Pons (tissue), 1 donor: ENCODE data around the gene ZC3H6.
"Not testable (repeated sequence)": the region's sequence is repeated elsewhere in the genome, so short reads cannot be mapped to it uniquely, and the experiment has no call there.

Source experiments
- DNase-seq: peaks from one replicate; pipeline ENCODE4 v3.0.0-alpha.2; 2016; ENCODE audit warnings: low spot score

ZC3H6 gene

GRCh38 chr2:112275887-112276773 is 733 bp downstream of the ZC3H6 start:
- DNase-seq = peak; percentile 81

DNA sequence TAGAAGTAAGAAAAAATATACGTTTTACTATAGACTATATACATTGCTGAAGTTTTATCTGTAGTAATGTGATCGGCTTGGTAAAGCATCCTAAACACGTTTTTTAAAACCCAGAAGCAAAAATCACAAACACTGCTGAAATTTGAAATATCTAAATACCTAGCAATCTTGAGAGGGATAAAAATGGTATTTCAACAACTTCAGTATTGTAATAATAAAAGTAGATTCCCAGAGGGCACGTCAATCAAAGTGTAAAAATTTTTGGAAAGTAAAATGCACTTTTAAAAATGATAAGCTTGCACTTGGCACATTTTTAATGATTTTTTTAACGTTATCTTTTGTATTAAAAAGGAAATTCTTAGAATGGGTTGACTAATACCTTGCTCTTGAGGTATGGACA is 1.6 kb downstream of the ZC3H6 start:
- DNase-seq = no peak

DNA sequence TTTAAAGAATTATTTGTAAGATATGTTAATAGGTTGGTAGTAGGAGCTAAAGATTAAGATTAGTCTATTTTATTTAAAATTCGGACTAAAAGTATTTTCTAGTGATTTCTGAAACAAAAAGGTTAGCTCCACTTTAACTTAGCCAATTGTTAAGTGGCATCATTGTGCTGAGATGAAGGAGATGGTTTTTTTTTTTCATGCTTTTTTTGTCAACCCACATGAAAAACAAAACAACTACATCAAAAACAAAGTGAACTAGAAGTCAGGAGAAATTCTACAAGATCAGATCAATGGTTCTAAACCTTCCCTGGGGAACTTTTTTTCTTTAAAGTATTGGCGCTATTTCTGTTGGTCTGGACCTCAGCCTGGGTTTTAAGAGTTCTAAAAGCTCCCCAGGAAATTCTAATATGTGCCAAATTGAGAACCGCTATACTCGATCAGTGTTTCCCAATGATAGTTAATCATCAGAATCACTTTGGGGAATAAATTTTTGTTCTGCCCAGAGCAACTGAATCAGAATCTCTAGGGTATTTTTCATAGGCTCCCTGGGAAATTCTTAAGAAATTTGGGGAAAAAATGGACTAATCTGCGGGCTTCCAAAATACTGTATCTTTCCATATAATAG is 2.3 kb downstream of the ZC3H6 start:
- no peak for DNase-seq

- not testable (repeated sequence) for DNase-seq
Measured at GRCh38 chr2:112282066-112282465, 6.7 kb downstream of the ZC3H6 start.

DNA sequence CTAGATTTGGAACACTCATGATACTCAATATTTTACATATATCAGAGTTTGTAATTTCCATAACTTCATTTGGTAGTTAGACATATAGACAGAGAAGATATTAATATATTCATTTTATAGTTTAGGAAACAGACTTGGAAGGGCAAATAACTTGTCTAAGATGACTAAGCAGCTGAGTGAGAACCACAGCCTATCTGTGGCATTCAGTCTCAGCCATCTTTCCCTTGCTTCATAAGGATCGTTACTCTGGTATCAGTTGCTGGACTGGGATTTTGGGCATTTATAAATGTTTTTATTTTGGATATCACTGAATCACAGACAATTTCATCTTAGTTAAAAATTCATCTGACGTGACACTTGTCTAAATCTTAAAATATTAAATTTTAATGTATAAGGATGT is 8.1 kb downstream of the ZC3H6 start:
- not testable (repeated sequence) for DNase-seq

DNA sequence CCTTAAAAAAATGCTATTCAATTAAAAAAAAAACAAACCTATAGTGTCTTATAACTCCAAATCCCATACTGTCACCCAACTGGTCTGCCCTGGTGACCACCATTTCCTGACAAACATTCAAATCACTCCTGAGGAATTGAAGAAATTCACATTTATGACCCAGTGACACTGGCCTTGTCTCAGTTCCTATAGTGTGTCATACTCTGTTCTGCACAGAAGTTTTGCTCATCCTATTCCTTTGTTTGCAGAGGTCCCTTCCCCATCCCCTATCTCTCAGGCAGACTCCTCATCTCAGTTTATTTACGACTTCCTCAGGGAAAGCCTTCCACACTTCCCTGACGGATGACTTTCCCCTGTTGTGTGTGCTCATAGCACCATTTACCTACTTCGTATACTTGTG is 14.7 kb downstream of the ZC3H6 start:
- no peak for DNase-seq

- DNase-seq = no peak
Measured at GRCh38 chr2:112290648-112291047, 15.3 kb downstream of the ZC3H6 start.

DNA sequence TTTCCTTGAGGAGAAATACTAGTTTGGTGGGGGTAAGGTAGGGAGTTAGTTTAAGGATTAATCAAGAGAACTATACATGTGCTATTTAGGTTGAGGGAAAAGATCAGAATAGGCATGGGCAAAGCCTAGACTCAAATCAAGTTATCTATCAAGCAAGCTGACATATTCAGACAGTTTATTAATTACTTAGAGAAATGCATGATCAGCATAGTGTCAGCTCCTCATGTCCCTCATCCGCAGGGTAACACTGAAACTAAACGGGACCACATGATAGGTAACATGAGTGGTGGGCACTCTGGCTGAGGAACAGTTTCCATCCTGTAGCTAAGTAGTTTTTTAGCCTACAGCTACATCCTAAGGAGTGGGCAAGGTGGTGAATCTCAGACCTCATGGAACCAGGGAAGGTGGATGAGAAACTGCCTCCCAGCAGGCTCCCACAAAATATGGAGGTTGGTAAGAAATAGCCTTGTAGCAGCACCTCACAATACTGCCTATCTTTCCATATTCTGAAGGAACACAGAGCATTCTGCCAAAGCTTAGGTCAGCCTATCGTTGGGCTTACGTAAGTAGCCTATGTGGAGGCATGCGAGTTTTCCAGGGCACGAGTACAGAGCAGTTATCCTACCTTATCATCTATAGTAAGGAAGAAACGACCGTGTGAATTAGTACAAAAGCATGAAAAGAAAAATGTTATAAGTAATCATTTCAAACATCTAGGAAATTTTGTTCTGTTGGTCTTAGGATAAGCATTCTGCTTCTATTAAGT is 18.4 kb downstream of the ZC3H6 start:
- no peak for DNase-seq

DNA sequence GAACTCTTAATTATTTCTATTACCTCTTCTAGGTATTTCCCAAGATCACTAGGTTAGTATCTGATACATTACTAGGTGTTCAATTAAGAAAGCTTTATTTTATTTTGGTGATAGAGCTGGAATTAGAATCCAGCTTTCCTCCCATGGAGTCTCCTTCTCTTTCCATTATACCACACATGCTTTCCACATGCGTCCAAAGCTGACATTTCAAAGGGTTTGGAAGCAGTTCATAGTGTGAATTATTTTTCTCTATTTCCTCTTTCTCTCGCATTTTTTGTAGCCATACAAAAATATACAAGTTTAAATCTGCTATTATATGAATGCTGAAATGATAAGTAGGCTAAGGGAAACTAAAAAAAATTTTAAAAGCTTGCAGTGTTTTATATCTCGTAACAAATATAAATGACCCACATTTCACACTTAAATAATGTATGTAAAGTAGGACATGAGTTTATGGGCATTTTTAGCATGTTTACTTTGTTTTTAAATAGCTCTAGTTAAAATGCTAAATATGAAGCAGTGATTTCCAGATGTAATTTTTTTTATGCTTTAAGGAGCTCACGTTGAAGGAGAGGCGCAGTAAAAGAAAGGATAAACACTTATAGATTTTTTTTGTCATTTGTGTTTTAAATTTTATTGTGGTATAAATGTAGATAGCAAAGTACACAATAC is 20.1 kb downstream of the ZC3H6 start:
- no peak for DNase-seq

DNA sequence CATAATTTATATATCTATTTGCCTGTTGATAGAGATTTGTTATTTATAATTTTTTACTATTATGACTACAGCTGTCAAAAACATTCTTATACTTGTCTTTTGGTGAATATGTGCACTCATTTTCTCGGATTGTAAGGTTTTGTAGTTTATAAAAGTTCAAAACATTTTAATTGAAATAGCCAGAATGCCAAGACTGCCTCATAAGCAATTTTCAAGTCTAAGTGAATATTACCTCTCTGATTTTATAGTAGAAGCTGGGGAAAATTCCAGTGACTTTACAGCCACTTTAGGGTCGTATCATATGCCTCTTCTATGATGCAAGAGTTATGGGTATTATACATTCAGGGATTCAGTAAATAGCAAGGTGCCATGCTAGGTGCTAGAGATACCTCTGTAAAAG is 21.0 kb downstream of the ZC3H6 start:
- no peak for DNase-seq

GRCh38 chr2:112301171-112301584 is 25.8 kb downstream of the ZC3H6 start:
- DNase-seq = no peak

GRCh38 chr2:112301973-112302372 is 26.6 kb downstream of the ZC3H6 start:
- no peak for DNase-seq

- no peak for DNase-seq
Measured at GRCh38 chr2:112304298-112304941, 29.0 kb downstream of the ZC3H6 start.

DNA sequence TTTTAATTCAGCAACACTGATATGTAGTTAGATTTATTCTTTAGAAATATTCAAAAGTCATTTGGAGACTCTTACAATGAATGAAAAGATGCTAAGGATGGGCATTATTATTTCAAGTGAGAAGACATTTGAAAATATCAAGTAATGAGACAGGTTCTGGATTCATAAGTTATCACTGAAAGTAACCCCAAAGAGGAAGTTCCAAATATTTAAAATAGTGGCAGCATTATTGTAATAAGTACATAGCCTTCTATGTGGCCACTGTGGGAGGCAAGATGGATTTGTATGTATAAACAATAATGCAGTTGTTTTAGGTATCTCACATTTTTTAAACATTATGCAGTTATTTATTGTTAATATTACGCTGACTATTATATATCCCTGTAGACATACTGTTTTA is 29.7 kb downstream of the ZC3H6 start:
- DNase-seq = no peak

DNA sequence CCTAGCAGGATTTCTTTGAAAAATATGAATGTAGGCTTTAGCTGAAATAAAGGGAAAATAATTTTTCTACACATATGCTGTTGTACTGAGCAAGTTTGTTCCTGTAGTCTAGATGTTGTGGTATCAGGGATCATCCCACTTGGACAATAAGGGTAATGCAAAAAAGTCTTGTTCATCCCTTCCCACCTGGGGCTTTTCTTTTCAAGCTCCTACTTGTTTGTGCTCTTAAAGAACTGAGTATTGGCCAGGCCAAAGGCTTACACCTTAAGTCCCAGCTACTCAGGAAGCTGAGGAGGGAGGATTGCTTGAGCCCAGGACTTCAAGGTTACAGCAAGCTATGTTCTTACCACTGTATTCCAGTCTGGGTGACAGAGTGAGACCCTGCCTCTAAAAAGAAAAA is 35.5 kb downstream of the ZC3H6 start:
- DNase-seq = no peak

DNA sequence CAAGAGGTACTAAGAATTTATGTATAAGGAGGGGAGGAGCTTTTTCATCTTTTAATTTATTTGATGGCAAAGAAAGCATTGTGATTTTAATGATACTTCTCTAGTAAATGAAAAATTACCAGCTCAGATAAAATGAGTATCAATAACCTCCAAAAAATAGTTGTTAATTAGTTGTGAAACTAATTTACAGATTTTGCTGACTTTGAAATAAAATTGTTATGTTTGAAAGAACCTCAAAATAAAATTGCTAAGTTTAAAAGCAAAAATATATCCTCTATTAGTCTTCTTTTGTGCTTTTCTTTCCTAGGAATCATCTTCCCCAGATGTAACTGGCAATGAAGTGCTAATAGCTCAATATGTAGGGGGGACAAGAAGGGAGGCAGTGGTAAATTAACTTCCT is 36.5 kb downstream of the ZC3H6 start:
- no peak for DNase-seq

- no peak for DNase-seq
Measured at GRCh38 chr2:112312821-112313220, 37.4 kb downstream of the ZC3H6 start.

GRCh38 chr2:112314856-112315255 is 39.5 kb downstream of the ZC3H6 start:
- no peak for DNase-seq

GRCh38 chr2:112317303-112318158 is 42.1 kb downstream of the ZC3H6 start:
- no peak for DNase-seq

- no peak for DNase-seq
Measured at GRCh38 chr2:112318515-112318914, 43.1 kb downstream of the ZC3H6 start.
